ENCODE results near the gene TRIM27.
"Not testable (repeated sequence)": the region's sequence is repeated elsewhere in the genome, so short reads cannot be mapped to it uniquely, and the experiment has no call there.

Gene TRIM27

DNA sequence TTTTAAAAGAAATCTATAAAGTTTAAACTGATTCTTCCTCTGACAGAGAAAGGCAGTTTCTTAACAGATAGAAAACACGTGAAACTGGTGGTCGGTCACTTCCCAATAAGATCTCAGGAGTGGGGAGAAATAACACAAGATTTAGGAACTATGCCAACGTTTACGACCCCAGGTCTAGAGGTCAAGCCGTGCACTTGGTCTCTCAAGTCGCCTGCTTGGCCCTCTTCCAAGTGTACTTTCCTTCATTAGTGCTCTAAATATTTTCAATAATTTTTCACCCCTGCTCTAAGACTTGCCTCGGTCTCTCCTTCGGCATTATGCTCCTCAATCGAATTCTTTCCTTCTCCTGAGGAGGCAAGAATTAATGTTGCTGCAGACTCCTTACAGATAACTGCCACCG, 61.7 kb downstream of the TRIM27 start:
- DNase-seq, result no peak

DNA sequence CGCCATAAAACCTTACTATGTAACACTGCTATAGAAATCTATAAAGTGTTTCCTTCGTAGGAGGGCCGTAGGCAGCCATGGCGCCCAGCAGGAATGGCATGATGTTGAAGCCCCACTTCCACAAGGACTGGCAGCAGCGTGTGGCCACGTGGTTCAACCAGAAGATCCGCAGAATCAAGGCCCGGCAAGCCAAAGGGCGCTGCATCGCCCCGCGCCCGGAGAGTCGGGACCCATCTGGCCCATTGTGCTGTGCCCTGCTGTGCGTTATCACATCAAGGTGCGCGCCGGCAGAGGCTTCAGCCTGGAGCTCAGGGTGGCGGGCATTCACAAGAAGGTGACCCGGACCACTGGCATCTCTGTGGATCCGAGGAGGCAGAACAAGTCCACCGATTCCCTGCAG, 62.4 kb downstream of the TRIM27 start:
- no peak for DNase-seq

DNA sequence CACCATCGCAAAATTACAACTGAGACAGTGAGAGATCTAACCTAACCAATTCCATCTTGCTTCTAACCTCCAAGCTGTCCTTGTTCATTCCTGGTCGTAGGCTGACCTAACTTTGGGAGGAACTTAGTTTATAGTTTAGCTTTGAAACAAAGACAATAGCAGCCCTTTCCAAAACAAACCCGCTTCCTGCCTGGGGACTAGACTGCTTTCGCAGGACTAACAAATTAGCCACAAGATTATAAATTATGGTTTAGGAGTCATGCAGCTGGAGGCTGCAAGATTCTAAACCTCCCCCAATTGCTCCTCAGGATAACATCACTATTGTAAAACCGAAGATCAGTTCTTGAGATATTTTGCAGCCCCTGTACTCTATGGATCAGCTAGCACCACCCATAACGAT, 63.2 kb downstream of the TRIM27 start:
- DNase-seq, result no peak

DNA sequence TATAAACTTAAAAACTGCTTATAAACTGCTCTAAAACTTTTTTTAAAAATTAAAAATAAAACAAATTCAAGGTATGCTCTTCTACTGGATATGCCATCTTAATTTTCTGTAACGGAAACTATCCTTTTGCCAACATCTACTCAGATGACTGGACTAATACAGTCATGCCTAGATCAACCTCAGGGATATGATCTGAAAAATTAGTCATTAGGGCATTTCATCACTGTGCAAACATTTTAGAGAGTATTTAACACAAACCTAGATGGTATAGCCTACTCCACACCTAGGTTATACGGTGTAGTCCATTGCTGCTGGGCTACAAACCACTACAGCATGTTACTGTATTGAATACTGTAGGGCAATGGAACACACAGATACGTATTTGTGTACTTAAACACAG, 64.8 kb downstream of the TRIM27 start:
- DNase-seq, result no peak

DNA sequence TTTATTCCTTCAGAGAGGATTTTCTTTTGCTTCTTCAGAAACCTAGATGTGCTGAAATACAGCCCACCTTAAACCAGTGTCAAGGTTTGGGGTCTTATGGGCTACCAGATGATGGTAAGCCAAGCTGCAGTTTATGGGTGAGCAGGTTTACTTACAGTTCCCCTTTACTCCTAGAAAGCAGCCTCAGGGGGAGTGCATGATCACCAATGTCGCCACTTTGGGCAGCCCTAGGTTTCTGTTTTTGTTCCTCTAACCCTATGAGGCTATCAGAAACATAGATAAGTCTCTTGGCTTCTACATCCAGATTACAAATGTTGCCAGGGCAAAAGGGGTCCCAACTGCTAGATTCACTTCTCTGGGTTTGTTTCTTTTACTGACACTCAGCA, 67.2 kb downstream of the TRIM27 start:
- no peak for DNase-seq

DNA sequence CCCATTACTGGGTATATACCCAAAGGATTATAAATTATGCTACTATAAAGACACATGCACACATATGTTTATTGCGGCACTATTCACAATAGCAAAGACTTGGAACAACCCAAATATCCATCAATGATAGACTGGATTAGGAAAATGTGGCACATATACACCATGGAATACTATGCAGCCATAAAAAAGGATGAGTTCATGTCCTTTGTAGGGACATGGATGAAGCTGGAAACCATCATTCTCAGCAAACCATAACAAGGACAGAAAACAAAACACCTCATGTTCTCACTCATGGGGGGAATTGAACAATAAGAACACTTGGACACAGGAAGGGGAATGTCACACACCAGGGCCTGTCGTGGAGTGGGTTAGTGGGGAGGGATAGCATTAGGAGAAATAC, 69.4 kb downstream of the TRIM27 start:
- DNase-seq, result not testable (repeated sequence)
